Measurements from ENCODE around the gene MCEE.

DNA sequence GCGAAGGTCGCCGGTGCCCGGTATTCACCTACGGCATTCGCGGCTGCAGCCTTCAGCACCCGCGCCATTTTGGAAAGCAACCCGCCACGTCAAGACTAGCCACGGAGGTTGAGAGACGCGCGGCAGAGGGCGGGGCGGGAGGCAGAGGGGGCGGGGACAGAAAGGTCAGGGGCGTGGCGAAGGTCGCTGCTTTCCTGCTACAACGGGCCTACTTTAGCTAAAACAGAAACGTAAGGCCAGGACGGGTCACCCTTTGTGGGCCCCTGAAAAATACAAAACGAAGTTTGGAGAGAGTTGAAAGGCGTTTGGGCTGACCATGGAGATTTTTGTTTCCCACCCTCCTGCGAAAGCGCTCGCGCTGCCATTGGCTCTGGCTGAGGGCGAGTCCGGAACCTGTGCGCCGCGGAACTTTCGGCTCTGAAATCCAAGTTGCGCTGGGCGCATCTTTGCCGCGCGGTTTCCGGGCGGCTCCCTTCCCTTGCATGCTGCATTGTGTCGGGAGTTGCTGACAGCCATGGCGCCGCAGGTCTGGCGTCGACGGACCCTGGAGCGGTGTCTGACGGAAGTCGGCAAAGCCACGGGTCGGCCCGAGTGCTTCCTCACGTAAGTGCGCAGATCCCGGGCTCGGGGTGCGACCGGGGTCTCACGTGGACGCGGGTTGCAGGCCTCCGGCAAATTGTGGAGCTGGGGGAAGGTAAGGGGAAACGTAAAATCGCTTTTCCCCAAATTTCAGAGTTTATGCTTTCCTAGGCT is at the start of gene MCEE, which contains the start of gene MPHOSPH10:
- no peak for TF ChIP-seq EZH2phosphoT487 (IDR thresholded peaks at IDR 0.05; ENCODE audit: insufficient read depth, low read depth)
- no peak for TF ChIP-seq EZH2 (IDR thresholded peaks at IDR 0.05; ENCODE audit: insufficient read depth, poor library complexity, severe bottlenecking)
